Measurements from ENCODE around the gene FAM187B.
"Not testable (repeated sequence)": the region's sequence is repeated elsewhere in the genome, so short reads cannot be mapped to it uniquely, and the experiment has no call there.

Gene FAM187B

GRCh38 chr19:35236638-35237400, 8.3 kb upstream of the FAM187B start:
- DNase-seq, result peak in 1 of 5 donors; percentile 21

- no peak for DNase-seq
These were observed 4.4 kb upstream of the FAM187B start for GRCh38 chr19:35232912-35233311.

- DNase-seq, result no peak
These were observed 3.6 kb upstream of the FAM187B start for GRCh38 chr19:35231956-35232645.

- no peak for DNase-seq
These were observed 1.1 kb upstream of the FAM187B start for GRCh38 chr19:35229601-35230000.

- DNase-seq, result no peak
These were observed 1.8 kb downstream of the FAM187B start for GRCh38 chr19:35226748-35227147.

GRCh38 chr19:35225951-35226350, 2.6 kb downstream of the FAM187B start:
- DNase-seq, result no peak

GRCh38 chr19:35224681-35225571, 3.6 kb downstream of the FAM187B start:
- peak in 1 of 5 donors; percentile 23 for DNase-seq

- DNase-seq, result no peak
These were observed 4.6 kb downstream of the FAM187B start for GRCh38 chr19:35223862-35224505.

- DNase-seq, result no peak
These were observed 5.3 kb downstream of the FAM187B start for GRCh38 chr19:35223084-35223790.

GRCh38 chr19:35222373-35223015, 6.0 kb downstream of the FAM187B start:
- DNase-seq, result no peak

- DNase-seq, result not testable (repeated sequence)
These were observed 7.5 kb downstream of the FAM187B start for GRCh38 chr19:35220973-35221590.

GRCh38 chr19:35220315-35220921, 8.1 kb downstream of the FAM187B start:
- DNase-seq, result no peak

GRCh38 chr19:35219008-35219407, 9.5 kb downstream of the FAM187B start:
- no peak for DNase-seq

GRCh38 chr19:35217649-35217990, 10.9 kb downstream of the FAM187B start:
- no peak for DNase-seq

- peak in 3 of 5 donors; percentile 19 to 74 (median 38) for DNase-seq
These were observed 11.5 kb downstream of the FAM187B start for GRCh38 chr19:35216833-35217648.

- no peak for DNase-seq
These were observed 12.3 kb downstream of the FAM187B start for GRCh38 chr19:35216016-35216832.

GRCh38 chr19:35214766-35215422, 13.6 kb downstream of the FAM187B start:
- DNase-seq, result no peak

All from T-helper 1 cell (primary cell).